C1 segment of cervical spinal cord (tissue), 14 donors: Measurements from ENCODE around the gene SELENOM.
"Not testable (repeated sequence)": the region's sequence is repeated elsewhere in the genome, so short reads cannot be mapped to it uniquely, and the experiment has no call there.

Experiments
- DNase-seq, 14 donors: peaks; one replicate each; lab custom pipeline; 2025; lab: John Stamatoyannopoulos, UW

Gene SELENOM

GRCh38 chr22:31133911-31134310, 26.5 kb upstream of the SELENOM start:
- DNase-seq, result no peak

DNA sequence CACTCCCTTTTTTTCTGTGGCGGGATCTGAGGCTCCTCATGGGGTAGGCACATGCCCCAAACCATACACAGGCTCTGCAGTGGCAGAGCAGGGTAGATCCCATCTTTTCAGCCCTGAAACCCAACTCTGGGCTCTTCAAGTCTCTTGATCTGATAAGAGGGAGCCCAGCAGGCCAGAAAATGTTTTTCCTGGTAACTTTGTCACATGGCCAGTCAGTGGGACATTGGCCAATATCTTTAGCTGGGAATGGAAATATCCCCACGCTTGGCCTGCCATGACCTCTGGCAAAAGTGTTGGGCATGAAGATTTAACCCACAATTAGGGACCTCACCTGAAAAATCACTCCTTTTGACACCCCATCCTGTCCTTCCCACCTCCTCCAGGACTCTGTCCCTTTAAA, 23.5 kb upstream of the SELENOM start:
- DNase-seq, result no peak

- peak in 1 of 14 donors; percentile 24 for DNase-seq
Measured at GRCh38 chr22:31128156-31128555, 20.8 kb upstream of the SELENOM start.

DNA sequence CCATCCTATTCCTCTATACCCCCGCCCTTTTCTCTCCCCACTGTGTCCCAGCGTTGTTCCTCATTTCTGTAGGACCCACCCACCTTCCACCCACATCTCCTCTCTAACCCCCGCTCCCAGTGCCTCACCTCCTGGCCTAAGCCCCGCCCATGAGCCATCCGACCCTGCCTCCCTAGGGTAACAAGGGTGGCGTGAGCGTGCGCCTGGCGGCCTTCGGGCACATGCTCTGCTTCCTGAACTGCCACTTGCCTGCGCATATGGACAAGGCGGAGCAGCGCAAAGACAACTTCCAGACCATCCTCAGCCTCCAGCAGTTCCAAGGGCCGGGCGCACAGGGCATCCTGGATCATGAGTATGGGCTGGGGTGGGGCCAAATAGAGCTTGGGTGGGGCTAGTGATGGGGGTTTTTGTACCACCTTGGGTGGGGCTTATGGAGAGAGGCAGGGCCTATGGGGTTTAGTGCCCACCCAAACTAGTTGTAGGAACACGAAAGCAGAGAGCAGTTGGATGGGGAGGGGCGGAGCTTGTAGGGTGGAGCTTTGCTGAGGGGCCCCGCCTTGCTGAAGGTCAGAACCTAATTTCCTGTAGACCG, 19.9 kb upstream of the SELENOM start:
- DNase-seq, result no peak

DNA sequence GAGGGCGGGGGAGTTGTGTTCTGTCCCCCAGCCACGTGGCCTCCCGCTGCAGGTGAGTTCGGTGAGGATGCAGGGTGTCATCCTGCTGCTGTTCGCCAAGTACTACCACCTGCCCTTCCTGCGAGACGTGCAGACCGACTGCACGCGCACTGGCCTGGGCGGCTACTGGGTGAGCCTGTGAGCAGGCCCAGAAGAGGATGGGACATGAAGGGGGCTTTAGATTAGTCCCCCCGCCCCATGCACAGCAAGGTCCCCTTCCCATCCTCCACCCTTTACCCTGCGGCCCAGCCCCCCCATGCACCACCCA, 19.5 kb upstream of the SELENOM start:
- DNase-seq, result no peak

- no peak for DNase-seq
Measured at GRCh38 chr22:31126128-31126868, 18.9 kb upstream of the SELENOM start.

DNA sequence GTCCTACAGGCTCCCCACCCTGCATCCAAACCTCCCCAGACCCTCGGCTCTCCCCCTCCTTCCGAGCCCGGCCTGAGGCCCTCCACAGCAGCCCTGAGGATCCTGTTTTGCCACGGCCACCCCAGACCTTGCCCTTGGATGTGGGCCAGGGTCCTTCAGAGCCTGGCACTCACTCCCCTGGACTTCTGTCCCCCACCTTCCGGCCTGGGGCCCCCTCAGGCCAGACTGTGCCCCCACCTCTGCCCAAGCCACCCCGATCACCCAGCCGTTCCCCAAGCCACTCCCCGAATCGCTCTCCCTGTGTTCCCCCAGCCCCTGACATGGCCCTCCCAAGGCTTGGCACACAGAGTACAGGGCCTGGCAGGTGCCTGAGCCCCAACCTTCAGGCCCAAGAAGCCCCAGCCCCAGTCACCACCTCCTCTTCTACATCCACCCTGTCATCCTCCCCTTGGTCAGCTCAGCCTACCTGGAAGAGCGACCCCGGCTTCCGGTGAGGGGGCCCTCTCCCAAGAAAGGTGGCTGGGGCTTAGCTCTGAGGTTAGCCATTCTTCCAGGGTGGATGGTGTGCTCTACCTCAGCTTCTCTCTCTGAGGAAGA, 18.3 kb upstream of the SELENOM start:
- DNase-seq, result no peak

- peak in 1 of 14 donors; percentile 23 for DNase-seq
Measured at GRCh38 chr22:31124811-31125465, 17.6 kb upstream of the SELENOM start.

DNA sequence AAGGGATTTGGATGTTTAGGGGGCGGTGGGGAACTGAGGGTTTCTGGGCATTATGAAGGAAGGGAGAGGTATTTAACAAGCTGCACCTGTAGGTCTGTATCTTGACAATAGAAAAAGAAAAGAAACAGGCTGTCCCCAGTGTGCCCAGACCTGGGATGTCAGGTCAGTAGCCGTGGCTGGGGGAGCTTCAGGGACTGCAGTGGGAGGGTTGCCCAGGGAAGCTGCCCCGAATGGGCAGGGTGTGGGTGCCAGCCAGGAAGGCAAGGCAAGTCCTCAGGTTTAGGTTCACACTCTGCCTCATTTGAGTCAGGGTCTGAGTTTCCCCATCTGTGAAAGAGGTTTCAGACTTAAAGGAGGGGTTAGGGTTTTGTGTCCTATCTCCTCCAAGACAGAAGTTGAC, 16.9 kb upstream of the SELENOM start:
- peak in 1 of 14 donors; percentile 17 for DNase-seq

DNA sequence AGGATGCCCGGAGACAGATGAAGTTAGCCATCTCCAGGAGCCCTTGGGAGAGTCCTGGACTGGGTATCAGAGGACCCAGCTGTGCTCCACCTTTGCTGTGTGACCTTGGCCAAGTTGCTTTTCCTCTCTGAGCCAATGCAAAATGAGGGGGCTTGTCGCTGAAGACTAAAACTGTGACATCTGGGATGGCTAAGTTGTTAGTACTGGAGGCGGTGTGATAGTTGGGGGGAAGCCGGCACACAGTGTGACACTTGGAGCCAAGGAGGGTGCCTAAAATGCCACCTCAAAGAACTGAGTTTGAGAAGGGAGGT, 15.9 kb upstream of the SELENOM start:
- no peak for DNase-seq

DNA sequence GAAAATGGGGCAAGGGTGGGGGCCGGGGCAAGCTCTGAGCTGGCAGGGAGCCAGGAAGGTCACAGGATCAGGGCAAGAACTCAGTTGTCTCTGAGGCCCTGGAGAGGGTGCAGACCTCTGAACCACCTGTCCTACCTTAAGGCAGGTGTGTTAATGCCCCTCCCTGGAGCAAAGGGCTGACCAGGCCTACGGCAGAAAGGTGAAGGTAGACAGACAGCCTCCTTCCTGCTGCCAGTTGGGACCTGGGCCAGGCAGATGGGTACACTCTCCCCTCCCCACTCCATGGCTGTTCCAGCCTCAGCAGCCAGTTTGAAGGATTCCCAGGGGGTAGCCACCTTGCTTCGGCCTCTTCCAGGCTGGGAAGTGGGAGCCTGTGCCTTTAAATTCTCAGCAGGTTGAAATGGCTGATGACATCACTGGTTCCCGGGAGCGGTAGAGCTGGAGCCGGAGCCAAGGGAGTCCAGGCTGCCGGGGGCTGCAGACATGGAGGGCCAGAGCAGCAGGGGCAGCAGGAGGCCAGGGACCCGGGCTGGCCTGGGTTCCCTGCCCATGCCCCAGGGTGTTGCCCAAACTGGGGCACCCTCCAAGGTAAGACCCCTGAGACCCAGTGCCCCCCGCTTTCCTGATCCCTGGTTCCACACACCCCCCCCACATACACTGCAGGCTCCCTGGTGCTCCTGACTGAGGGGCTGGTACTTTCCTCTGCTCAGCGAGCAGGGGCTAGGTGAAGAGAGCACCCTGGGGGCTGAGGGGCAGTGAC, 15.3 kb upstream of the SELENOM start, which contains the start of gene INPP5J:
TSS of gene INPP5J (plus strand) at position 435 of the 760 bp plus-strand sequence. CDS start at position 484, 49 bp downstream.
- peak in 4 of 14 donors; percentile 8 to 85 (median 36) for DNase-seq

GRCh38 chr22:31122196-31122531, 14.8 kb upstream of the SELENOM start:
- no peak for DNase-seq

DNA sequence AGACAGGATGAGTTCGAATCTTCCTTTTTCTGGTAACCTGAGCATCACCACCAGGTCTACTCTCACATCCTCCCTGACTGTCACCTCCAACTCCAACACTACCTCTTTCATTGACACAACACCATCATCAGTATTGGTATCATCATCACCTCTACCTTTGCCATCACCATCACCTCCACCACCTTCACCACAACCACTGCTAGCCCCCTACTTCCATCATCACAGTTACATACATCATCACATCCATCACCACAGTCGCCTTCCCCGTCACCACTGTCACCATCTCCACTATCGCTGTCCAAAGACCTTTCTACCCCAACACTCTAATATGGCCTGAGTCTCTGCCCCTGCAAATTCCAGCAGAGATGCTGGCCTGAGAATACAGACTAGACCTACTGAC, 14.0 kb upstream of the SELENOM start:
- DNase-seq, result no peak

GRCh38 chr22:31120642-31121041, 13.3 kb upstream of the SELENOM start:
- DNase-seq, result no peak

DNA sequence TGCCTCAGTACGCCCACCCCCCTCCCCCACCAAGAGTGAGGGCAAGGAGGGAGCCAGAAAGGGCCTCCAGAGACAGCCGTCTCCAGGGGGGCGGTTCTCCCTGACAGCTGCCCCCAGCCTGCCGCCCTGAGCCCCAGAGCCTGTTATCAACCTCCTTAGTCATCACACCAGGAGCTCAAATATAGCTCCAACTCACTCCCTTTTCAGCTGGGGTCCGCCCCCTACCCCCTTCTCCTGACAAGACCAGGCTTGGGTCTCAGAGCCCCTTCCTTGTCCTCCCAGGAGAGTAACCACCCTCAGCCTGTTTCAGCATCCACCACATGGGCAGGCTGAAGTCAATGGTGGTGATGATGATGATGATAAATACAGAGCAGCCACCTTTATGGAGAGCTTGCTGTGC, 12.9 kb upstream of the SELENOM start:
- no peak for DNase-seq

DNA sequence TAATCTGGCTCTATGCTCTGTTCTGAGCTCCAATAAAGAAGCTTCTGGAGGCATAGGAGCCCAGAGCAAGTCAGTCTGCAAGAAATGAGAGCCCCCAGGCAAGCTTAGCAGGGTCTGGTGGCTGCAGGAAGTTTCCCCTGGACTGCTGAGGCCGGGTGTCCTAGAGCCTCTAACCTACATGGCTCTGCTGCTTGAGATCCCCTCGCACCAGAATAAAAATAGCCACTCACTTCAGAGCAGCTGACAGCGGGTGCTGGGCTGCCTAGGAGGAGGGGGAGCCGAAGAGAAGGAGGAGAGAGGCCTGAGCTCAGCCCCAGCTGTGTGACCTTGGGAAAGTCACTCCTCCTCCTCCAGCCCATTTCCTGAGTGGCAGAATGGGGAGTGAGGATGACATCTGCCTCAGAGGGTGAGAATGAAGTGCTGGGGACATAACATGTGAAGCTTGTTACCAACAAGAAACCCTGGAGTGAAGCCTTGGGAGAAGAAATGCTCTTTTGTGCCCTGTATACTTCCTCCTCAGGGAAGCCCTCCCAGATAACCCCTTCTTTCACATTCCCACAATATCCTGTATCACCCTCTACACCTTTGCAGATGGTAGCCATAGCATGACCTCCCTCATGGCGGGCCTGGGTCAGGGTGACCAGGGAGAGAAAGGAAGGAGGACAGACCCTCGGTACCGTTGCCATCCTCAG, 11.8 kb upstream of the SELENOM start:
- DNase-seq, result no peak

GRCh38 chr22:31118046-31118820, 10.9 kb upstream of the SELENOM start:
- no peak for DNase-seq

GRCh38 chr22:31112547-31113091, 5.3 kb upstream of the SELENOM start:
- DNase-seq, result not testable (repeated sequence)

DNA sequence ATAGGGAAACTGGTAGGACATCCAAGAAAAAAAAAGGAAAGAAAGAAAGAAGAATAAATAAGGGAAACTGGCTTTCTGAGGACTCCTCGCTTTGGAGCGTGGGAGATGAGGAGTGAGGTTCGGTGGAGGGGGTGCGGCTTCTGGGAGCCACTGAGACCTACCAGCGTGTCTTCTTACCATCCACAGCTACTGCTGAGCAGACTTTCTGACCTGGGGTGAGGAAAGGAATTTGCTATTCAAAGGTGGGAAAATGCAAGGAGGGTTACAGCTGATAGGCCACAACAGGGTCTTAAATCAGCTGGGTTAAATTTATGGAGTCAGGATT, 488 bp upstream of the SELENOM start:
- DNase-seq, result no peak

GRCh38 chr22:31106731-31107177, 614 bp downstream of the SELENOM start:
- peak in 4 of 14 donors; percentile 51 to 62 (median 52) for DNase-seq
